ENCODE measurements around the gene PRSS3.
"Not testable (repeated sequence)": the region's sequence is repeated elsewhere in the genome, so short reads cannot be mapped to it uniquely, and the experiment has no call there.

The PRSS3 gene

DNA sequence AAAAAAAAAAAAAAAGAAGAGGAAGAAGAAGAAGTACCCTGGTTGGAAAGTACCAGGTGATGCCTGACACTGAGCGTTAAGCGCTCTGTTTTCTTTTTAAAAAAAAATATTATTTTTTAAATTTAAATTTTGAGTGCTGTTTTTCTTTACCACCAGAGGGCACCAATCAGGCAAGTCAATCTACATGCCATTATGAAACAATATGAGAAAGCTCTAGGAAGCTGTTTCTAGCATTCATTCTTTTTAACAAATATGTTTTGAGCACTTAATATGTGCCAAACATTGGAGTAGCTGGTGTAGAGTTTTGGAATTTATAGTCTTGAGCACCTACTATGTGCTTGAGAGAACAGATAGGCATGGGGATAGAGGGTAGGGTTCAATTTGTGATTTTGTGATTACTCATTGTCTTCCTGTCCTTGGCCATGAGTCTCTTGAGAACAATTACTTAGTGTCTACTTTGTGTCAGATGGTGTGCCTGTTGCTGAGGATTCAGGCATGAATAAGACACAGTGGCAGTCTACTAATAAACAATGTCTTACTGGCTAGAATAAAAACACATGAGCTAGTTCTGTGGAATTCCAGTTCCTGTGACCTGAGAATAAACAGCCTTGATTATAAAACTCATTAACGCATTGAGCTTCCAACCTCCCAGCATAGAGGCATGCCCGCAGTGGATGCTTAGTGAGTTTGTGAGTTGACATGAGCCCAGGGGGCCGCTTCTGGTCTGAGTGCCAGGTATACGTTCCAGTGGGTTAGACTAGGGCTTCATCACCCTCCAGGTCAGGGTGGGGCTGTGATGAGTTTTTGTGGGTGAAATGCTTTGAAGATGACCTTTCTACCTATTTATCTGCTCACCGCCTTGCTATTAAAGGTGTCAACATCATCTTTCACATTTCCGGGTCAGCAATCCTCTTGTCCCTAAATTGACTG lies 18.6 kb downstream of the PRSS3 start:
- intact Hi-C loops (cut with DNase I): loop anchor here (10.0 kb wide), 2 partner anchors 101 to 231 kb away; partner anchors contain the start of gene UBAP2
- DNase-seq: peak in 18 of 42 donors; percentile 22 to 70 (median 40)

DNA sequence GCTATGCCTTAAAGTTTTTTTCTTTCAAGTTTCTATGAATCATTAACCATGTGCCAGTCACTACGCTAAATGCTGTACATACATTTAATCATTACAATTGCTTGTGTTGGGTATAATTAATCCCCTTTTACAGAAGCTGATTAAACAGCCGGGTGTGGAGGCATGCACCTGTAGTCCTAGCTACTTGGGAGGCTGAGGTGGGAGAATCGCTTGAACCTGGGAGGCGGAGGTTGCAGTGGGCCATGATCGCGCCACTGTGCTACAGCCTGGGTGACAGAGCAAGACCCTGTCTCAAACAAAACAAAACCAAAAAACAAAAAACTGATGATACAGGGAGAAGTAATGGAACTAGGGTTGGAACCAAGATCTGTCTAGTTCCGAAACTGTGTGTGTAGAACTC lies 20.4 kb downstream of the PRSS3 start:
- no peak for DNase-seq
- intact Hi-C loops (cut with DNase I): loop anchor here (10.0 kb wide), 2 partner anchors 99 to 229 kb away; partner anchors contain the start of gene UBAP2

DNA sequence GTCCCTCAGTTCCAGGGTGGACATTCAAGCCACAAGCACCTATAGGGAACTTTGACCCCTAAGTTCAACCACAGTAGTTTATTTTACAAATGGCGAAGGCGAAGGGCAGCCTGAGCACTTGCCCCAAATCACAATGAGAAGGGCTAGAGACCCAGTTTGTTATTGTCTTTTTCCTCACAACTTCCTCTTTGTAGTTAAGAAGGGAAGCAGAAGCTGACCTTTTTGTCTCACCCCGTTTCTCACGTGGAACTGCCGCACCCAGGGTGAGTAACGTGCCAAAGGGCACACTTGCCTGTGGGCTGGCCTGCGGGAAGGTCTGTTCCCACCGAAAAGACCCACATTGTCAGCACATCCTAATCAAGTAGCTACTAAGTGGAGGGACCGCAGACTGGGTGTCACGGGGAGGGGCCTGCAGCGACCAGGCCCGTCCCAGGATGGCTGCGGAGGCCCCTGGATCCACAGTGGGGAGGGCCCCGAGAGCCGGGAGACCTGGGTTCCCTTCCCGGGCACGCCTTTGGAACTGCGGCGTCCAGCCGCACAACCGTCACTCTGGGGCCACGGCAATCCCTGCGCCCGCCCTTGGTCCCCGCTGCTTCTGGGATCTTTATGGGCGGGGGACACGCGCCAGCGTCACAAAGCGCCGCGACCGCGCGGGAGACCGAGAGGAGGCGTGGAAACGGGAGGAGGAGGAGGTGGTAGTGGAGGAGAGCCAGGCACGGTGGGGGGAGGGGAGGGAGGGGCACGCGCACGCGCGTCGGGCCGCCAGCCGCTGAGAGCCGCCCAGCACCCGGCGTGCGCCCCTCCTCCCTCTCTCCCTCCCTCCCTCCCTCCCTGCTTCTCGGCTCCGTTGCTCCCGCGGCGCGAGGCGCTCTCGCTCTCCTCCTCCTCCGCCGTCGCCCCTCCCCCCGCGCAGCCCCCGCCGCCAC lies 21.2 kb downstream of the PRSS3 start, which contains the start of gene UBE2R2:
Gene UBE2R2 (plus strand): TSS at position 834 of the 926 bp plus-strand sequence. CDS start 598 bp downstream, outside the sequence.
- DNase-seq: peak; percentile 83 to 97 (median 94)
- intact Hi-C loops (cut with DNase I): loop anchor here (10.0 kb wide), 2 partner anchors 98 to 228 kb away; partner anchors contain the start of gene UBAP2

DNA sequence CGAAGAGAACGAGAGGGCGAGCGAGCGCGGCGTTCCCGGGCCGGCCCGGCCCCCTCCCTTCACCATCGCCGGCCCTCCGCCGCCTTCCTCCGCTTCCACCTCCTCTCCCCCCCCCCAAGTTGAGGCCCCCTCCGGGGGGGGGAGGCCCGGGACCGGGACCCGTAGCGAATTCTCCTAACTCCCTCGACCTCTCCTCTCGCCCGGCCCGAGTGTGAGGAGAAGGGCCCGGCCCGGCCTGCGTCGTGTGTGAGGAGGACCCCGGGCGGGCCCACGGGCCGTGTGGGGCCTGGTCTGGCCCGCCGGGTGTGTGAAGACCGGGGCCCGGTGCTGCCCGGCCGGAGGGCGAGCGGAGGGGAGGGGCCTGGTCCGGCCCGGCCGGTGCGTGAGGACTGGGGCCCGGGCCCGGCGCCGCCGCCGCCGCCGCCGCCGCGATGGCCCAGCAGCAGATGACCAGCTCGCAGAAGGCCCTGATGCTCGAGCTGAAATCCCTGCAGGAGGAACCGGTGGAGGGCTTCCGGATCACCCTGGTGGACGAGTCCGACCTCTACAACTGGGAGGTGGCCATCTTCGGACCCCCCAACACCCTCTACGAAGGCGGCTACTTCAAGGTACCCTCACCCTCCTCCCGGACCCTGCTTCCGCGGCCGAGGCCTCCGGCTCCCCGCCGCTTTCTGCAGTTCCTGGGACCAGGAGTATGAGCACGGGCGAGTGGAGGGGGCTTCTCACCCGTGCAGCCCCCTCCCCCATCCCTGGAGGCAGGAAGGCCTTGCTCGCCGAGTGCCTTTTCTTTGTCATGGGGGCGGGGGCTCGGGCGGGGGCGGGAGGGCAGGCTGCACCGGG lies 22.2 kb downstream of the PRSS3 start:
- intact Hi-C loops (cut with DNase I): loop anchor here (10.0 kb wide), 2 partner anchors 97 to 227 kb away; partner anchors contain the start of gene UBAP2
- peak in 34 of 42 donors; percentile 15 to 67 (median 46) for DNase-seq

DNA sequence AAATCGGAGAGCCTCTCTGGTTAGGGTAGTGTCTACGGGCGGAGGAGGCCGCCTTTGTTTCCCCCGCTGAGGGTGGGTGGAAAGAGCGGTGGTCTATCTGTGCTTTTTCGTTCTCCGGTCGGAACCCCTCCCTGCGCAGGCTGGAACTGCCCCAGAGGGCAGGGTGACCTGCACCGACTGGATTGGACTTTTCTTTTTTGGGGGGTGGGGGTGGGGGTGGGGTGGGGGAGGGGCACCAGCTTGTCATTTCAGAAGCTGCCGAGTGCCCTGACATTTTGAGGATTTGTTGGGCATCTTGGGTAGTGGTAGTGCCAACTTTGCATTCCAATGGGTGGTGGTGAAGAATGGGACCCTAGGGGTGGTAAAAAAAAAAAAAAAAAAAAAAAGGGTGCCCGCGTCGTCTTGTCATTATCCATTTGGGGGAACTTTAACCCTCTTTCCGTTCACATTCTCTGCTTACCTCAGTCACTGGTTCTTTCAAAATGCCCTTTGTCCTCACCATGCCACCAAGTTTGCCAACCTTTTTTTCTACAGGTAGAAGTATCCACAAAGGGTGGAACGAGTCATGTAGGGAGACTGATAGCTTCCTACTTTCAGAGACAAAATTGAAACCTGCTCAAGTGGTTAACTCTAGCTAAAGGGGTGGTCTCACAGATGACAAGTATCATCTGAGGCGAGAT lies 22.9 kb downstream of the PRSS3 start:
- DNase-seq: peak in 21 of 42 donors; percentile 8 to 75 (median 41)
- intact Hi-C loops (cut with DNase I): loop anchor here (10.0 kb wide), 2 partner anchors 96 to 226 kb away; partner anchors contain the start of gene UBAP2

DNA sequence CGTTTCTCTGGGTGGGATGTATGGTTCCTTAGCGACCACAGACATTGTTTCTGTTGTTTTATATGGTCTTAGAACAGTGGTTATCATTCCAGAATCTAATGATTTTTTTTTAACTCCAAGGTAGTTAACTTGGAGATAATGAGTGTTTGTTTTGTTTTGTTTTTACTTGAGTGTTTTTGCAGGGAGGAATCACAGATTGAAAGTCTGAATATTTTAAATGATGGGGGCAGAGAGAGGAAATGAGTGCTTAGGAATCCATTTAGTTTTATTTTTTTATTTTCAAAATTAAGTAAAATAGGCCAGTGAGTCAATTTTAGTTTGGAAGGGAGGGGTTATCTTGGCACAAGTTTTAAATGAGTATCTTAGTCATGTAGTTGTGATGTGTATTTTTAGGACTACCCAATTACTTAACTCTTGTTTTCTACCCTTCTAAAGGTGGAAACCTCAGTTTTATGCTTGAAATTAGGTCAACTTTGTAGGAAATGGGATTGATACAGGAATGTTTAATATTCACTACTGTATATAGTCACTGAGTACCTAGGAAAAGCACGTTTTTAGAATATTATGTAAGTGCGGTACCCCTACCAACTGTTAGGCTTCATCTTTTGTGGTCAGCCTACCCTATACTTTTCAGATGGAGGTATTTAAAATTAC lies 23.6 kb downstream of the PRSS3 start:
- intact Hi-C loops (cut with DNase I): loop anchor here (10.0 kb wide), 2 partner anchors 96 to 226 kb away; partner anchors contain the start of gene UBAP2
- no peak for DNase-seq

DNA sequence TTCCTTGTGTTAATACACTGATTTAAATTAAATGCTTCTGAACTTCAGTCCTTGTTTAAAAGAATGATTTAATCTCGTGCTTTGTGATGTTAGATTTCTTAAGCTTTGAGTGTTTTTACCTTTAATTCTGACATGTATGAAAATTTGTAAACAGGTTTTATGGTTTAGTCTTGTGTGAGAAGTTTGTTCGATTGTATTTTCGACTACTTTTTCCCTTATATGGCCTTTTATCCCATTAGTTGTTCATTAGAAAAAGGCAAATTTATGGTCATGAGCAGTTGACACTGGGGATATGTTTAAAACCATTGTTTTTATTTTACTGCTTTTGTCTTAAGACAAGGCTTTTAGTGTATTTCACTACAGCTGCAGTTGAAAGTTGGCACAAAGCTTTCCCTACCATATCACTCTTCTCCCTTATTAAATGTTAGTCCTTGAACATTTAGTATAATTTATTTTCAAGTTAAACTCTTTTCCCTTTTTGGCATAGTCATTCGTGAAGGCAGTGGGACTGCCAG lies 24.9 kb downstream of the PRSS3 start:
- intact Hi-C loops (cut with DNase I): no loop called here
- DNase-seq: no peak

DNA sequence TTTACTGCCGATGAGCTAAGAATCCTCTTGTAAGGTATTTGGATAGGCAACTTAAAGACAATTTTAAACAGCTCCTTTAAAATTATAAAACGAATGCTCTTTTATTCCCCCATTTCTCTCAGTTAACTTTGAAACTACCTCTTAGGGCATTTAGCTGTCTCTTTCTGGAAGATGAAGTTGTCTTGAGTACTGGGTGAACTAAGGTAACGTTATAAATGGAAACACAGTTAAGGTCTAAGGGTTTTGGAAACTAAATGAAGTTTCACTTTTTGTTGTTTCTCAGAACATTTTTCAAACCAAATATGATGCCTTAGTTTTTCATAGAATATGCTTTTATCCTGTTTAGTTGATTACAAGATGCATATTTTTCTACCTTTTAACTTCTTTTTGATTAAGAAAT lies 28.4 kb downstream of the PRSS3 start:
- intact Hi-C loops (cut with DNase I): no loop called here

DNA sequence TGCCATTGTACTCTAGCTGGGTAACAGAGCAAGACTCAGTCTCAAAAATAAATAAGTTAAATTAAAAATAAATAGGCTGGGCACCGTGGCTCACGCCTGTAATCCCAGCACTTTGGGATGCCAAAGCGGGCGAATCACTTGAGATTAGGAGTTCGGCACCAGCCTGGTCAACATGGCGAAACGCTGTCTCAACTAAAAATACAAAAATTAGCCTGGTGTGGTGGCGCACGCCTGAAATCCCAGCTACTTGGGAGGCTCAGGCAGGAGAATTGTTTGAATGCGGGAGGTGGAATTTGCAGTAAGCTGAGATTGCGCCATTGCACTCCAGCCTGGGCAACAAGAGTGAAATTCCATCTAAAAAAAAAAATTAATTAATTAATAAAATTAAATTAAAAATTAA lies 31.9 kb downstream of the PRSS3 start:
- DNase-seq; intact Hi-C loops (cut with DNase I): not testable (repeated sequence)

More for the DNA sequence above, 28.4 kb downstream of the PRSS3 start:
- no peak for DNase-seq

DNA sequence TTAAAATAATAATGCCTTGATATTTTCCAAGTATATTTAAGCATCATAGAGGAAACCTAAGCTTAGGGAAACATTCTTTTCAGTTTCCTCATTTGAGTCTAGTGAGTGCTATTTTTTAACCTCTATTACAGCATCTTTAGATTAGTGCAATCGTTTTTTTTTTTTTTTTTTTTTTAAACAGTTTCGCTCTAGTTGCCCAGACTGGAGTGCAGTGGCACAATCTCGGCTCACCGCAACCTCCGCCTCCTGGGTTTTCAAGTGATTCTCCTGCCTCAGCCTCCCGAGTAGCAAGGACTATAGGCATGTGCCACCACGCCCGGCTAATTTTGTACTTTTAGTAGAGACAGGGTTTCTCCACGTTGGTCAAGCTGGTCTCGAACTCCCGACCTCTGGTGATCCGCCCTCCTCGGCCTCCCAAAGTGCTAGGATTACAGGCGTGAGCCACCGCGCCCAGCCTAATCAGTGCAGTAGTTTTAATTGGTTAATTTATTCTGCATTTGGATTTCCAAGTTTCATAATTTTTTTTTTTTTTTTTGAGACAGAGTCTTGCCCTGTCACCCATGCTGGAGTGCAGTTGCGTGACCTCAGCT lies 34.4 kb downstream of the PRSS3 start:
- intact Hi-C loops (cut with DNase I); DNase-seq: not testable (repeated sequence)

DNA sequence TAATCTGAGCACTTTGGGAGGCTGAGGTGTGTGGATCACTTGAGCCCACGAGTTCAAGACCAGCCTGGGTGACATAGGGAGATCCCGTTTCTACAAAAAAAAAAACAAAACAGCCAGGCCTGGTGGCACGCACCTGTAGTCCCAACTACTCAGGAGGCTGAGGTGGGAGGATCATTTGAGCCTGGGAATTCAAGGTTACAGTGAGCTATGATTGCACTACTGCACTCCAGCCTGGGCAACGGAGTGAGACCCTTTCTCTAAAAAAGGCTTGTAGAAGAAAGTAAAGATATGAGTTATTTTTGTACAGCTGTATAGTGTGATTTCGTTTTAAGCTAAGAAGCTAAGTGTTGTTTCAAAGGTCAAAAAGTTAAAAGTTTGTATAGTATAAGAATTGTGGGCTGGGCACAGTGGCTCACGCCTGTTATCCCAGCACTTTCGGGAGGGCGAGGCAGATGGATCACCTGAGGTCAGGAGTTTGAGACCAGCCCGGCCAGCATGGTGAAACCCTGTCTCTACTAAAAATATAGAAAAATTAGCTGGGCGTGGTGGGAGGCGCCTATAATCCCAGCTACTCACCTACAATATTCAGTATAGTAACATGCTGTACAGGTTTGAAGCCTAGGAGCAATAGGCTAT lies 40.4 kb downstream of the PRSS3 start:
- intact Hi-C loops (cut with DNase I): no loop called here
- DNase-seq: no peak

DNA sequence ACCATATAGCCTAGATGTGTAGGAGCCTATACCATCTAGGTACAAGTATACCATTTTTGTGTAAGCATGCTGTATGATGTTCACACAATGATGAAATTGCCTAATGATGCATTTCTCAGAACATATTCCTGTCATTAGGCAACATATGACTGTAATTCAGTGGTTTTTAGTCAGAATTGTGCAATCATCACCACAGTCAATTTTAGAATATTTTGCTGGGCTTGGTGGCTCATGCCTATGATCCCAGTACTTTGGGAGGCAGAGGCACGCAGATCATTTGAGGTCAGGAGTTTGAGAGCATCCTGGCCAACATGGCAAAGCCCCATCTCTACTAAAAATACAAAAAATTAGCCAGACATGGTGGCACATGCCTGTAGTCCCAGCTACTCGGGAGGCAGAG lies 40.9 kb downstream of the PRSS3 start:
- DNase-seq; intact Hi-C loops (cut with DNase I): not testable (repeated sequence)

DNA sequence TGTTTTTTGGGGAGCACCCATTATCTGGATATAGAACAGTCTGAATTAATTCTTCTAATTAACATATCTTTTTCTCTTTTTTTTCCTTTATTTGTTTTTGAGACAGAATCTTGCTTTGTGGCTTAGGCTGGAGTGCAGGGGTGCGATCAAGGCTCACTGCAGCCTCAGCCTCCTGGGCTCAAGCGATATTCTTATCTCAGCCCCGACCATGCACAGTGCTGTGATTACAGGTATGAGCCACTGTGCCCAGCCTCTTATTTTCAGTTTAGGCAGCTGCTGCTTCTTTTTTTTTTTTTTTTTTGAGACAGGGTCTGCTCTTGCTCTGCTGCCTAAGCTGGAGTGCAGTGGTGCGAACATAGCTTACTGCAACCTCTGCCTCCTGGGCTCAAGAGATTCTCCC lies 41.8 kb downstream of the PRSS3 start:
- intact Hi-C loops (cut with DNase I): no loop called here
- no peak for DNase-seq

DNA sequence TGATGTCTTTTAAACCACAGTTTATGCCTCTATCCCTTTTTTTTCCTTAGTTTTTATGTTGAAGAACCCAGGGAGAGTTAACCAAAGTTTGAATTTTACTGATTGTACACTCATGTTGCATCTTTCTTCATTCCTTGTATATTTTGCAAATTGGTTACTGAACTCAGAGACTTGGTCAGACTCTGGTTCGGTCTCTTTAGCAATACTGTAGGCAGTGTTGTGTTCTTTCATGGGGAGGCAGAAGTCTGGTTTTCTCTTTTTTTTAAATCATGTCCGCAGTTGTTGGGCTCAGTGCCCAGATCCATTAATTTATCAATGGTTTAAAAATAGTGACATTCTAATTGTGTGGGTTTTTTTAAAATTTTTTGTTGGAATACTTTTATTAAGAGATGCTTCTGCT lies 45.0 kb downstream of the PRSS3 start:
- no peak for DNase-seq
- intact Hi-C loops (cut with DNase I): no loop called here

DNA sequence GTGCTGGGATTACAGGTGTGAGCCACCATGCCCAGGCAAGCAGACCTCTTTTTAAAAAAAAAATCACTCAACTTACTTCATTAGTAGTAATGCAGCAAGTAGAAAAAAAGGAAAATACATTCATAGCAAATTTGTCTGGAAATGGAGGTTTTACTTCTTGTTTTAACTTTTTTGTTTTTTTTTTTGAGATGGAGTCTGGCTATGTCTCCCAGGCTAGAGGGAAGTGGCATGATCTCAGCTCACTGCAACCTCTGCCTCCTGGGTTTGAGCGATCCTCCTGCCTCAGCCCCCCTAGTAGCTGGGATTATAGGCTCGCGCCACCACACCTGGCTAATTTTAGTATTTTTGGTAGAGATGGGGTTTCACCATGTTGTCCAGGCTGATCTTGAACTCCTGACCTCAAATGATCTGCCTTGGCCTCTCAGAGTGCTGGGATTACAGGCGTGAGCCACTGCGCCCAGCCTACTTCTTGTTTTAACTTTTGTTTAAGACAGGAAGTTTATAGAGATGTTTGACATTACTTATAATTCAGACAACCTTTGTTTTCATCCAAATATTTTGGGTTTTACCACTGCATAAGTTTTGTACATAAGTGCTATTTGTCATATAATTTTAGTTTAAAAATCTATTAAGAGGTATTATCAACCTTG lies 48.1 kb downstream of the PRSS3 start:
- DNase-seq: no peak
- intact Hi-C loops (cut with DNase I): no loop called here

DNA sequence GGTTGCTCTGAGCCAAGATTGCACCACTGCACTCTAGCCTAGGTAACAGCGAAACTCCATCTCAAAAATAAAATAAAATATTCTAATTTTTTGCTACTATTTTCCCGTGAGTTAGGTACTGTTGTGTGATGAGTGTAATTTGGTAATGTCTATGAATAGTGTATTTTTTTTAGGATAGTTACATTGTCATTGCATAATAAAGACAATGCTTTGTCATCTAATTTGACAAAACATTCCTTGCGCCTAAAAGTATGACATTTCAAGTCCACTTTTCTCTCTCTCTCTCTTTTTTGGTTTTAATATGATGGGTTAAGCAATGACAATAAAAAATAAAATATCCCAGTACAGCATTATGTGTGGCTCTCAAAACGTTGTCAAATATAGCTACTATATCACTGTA lies 50.9 kb downstream of the PRSS3 start:
- no peak for DNase-seq
- intact Hi-C loops (cut with DNase I): no loop called here

Measured in head of caudate nucleus (tissue), 42 donors.